ENCODE data around the gene FLG2.
"Not testable (repeated sequence)": the region's sequence is repeated elsewhere in the genome, so short reads cannot be mapped to it uniquely, and the experiment has no call there.

The FLG2 gene

DNA sequence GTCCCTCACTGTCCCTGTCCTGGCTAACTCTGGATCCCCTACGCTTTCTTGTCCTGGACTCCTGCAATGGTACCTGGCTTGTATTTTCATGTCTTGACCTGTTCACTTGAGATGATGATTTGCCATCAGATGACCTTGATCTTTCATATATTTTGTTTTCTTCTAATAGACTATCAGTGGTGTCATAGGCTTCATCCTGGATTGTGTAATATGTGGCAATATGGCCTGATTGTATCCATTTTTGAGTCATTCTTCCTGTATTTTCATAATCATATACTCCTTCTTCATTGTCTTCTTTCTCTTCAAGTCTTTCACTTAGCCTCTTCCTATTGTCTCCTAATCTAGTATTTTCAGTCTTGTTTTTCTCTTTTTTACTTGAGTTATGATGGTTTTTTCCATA lies 45.8 kb downstream of the FLG2 start:
- no peak for FAIRE-seq
- TF ChIP-seq CTCF (IDR thresholded peaks at IDR 0.05; ENCODE audit: insufficient read depth, missing control alignments): no peak
- no peak for DNase-seq (ENCODE audit: insufficient read length, low spot score)

- TF ChIP-seq CTCF (IDR thresholded peaks at IDR 0.05; ENCODE audit: insufficient read depth, missing control alignments): no peak
- FAIRE-seq (no peak), DNase-seq (ENCODE audit: insufficient read length, low spot score) (no peak)
Measured at GRCh38 chr1:152313319-152313801, 46.4 kb downstream of the FLG2 start.

DNA sequence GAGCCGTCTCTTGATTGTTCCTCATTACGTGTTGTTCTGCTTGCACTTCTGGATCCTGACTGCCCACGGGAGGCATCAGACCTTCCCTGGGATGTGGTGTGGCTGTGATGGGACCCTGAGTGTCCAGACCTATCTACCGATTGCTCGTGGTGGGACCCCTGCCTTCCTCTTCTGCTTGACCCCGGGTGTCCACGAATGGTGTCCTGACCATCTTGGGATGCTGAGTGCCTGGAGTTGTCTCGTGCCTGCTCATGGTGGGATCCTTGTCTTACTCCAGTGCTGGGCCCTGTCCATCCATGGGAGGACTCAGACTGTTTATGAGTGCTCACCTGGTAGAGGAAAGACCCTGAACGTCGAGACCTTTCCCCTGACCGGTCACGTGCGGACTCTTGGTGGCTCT lies 47.6 kb downstream of the FLG2 start:
- FAIRE-seq; DNase-seq (ENCODE audit: insufficient read length, low spot score): not testable (repeated sequence)

GRCh38 chr1:152309955-152310354 lies 49.9 kb downstream of the FLG2 start:
- no peak for TF ChIP-seq CTCF (IDR thresholded peaks at IDR 0.05; ENCODE audit: insufficient read depth, missing control alignments)
- FAIRE-seq (no peak), DNase-seq (ENCODE audit: insufficient read length, low spot score) (no peak)

DNA sequence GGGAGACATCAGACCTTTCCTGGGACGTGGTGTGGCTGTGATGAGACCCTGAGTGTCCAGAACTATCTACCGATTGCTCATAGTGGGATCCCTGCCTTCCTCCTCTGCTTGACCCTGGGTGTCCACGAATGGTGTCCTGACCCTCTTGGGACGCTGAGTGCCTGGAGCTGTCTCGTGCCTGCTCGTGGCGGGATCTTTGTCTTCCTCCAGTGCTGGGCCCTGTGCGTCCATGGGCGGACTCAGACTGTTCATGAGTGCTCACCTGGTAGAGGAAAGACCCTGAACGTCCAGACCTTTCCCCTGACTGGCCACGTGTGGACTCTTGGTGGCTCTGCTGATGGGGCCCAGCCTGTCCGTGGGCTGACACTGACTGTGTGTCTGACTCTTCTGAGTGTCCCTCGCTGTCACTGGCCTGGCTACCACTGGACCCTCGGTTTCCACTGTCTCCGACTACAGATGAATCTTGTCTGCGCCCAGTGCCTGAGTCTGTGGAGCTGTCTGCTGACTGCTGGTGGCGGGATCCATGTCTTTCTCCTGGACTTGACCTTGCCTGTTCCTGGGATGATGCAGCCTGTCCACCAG lies 50.4 kb downstream of the FLG2 start:
- not testable (repeated sequence) for FAIRE-seq

DNA sequence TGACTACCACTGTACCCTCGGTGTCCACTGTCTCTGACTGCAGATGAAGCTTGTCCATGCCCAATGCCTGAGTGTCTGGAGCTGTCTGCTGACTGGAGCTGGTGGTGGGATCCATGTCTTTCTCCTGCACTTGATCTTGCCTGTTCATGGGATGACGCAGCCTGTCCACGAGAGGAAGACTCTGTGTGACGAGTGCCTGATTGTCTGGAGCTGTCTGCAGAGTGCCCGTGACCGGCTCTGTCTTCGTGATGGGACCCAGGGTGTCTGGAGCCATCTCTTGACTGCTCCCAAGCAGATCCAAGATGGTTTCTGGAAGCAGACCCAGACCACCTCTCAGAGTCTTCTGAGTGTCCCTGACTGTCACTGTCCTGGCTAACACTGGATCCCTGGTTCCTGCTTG lies 51.0 kb downstream of the FLG2 start:
- not testable (repeated sequence) for DNase-seq (ENCODE audit: insufficient read length, low spot score); FAIRE-seq

More for the DNA sequence above, 50.4 kb downstream of the FLG2 start:
- not testable (repeated sequence) for DNase-seq (ENCODE audit: insufficient read length, low spot score)

- not testable (repeated sequence) for DNase-seq (ENCODE audit: insufficient read length, low spot score); FAIRE-seq
Measured at GRCh38 chr1:152307970-152308369, 51.8 kb downstream of the FLG2 start.

- not testable (repeated sequence) for FAIRE-seq
Measured at GRCh38 chr1:152306123-152306522, 53.7 kb downstream of the FLG2 start.

DNA sequence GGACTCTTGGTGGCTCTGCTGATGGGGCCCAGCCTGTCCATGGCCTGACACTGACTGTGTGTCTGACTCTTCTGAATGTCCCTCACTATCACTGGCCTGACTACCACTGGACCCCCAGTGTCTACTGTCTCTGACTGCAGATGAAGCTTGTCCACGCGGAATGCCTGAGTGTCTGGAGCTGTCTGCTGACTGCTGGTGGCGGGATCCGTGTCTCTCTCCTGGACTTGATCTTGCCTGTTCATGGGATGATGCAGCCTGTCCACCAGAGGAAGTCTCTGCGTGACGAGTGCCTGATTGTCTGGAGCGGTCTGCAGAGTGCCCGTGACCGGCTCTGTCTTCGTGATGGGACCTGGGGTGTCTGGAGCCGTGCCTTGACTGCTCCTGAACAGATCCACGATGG lies 55.0 kb downstream of the FLG2 start:
- FAIRE-seq; DNase-seq (ENCODE audit: insufficient read length, low spot score): not testable (repeated sequence)

More at GRCh38 chr1:152306123-152306522, 53.7 kb downstream of the FLG2 start:
- not testable (repeated sequence) for DNase-seq (ENCODE audit: insufficient read length, low spot score)

- not testable (repeated sequence) for DNase-seq (ENCODE audit: insufficient read length, low spot score); FAIRE-seq
Measured at GRCh38 chr1:152303139-152303872, 56.5 kb downstream of the FLG2 start.

All from D721Med (cell line).